Measurements from ENCODE around the gene WDFY4. TPM values are rescaled to one million over a fixed set of nuclear protein-coding genes. Genes with fewer than 3 reads are reported as not detected.

The WDFY4 gene
- total RNA-seq, 1 experiment from 2014 or later, result 0.22 TPM

DNA sequence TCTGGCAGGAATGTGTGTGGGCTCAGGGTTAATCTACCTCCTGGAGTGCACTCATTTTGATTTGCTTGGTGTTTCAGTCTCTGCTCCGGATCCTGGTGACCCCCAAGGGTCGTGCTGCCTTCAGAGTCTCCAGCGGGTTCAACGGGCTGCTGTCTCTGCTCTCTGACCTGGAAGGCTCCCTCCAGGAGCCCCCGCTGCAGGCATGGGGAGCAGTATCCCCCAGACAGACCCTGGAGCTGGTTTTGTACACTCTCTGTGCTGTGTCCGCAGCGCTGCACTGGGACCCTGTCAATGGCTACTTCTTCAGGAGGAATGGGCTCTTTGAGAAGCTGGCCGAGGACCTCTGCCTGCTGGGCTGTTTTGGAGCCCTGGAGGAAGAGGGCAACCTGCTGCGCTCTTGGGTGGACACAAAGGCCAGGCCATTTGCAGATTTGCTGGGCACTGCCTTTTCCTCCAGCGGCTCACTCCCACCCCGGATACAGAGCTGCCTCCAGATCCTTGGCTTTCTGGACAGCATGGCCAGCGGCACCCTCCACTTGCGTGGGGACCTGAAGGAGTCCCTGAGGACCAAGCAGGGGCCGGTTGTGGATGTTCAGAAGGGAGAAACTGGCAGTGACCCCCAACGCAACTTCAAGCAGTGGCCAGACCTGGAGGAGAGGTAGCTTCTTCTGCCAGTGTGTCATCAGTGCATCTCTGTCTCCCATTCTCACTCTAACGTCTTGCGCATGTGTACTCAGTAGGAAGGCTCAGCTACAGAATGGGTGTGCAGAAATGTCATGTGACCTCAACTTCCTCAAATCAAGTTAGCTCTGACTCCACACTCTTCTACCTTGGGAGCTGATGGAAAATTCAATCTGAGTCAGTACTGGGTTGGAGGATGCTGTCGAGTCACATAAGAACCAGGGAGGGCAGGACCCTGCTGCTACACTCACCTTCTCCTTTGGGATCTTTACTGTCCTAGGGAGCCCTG lies 58.5 kb downstream of the WDFY4 start:
- Histone ChIP-seq H3K4me2 (ENCODE audit: low read length) (no peak overlapping the region), H3K9ac (ENCODE audit: low read length) (no peak overlapping the region), H3K27ac (ENCODE audit: low read depth, low read length) (no peak overlapping the region), H3K4me1 (ENCODE audit: control insufficient read depth in 1 of 2, insufficient read depth in 2 of 2, low read length in 2 of 2) (no peaks in the 10 kb centered on the region), H3K27me3 (ENCODE audit: insufficient read depth, low read length) (peaks cover 27% of the 10 kb centered on the region), H3K4me3 (replicated peaks in 1 of 2; ENCODE audit: low read depth in 1 of 2, low read length in 2 of 2) (no peak overlapping the region), H2AFZ (ENCODE audit: low read depth, low read length, poor library complexity, severe bottlenecking) (no peak overlapping the region), H3K9me2 (ENCODE audit: insufficient read depth) (no peaks in the 10 kb centered on the region), H4K20me1 (ENCODE audit: insufficient read depth) (no peaks in the 10 kb centered on the region), H3K36me3 (ENCODE audit: control insufficient read depth in 1 of 2, insufficient read depth in 2 of 2, low read length in 2 of 2) (no peaks in the 10 kb centered on the region), H3K9me3 (ENCODE audit: control insufficient read depth in 1 of 2, insufficient read depth in 1 of 2, low read depth in 1 of 2, low read length in 2 of 2) (no peaks in the 10 kb centered on the region), H3K79me2 (ENCODE audit: insufficient read depth, low read length) (no peaks in the 10 kb centered on the region)
- intact Hi-C loops (cut with micrococcal nuclease), result no loop called here
- DNase-seq (ENCODE audit: low read depth, low spot score) (no peak), ATAC-seq (no peak)
- ChIA-PET CTCF (no interaction called here), RAD21 (ENCODE audit: low non-redundant PET in 1 of 2, low total read pairs in 2 of 2, uncharacterized antibody in 2 of 2, unreplicated experiment in 2 of 2) (no interaction called here), POLR2A (no interaction called here)
- no TSS peak for BruUV-seq (replicated peaks)
- TF ChIP-seq ZFX (IDR thresholded peaks at IDR 0.05) (no peak), YY1 (IDR thresholded peaks at IDR 0.05; ENCODE audit: extremely low read depth, insufficient replicate concordance, low read depth, low read length) (no peak), EZH2phosphoT487 (IDR thresholded peaks at IDR 0.05; ENCODE audit: borderline replicate concordance) (no peak), ELF1 (IDR thresholded peaks at IDR 0.05; ENCODE audit: borderline replicate concordance, low read depth) (no peak), EGR1 (IDR thresholded peaks at IDR 0.05; ENCODE audit: low read depth) (no peak), RAD21 (IDR thresholded peaks at IDR 0.05; ENCODE audit: low read depth) (no peak), EZH2 (IDR thresholded peaks at IDR 0.05) (no peak), SRF (IDR thresholded peaks at IDR 0.05; ENCODE audit: low read depth) (no peak), CEBPB (IDR thresholded peaks at IDR 0.05; ENCODE audit: low read depth) (no peak), SP1 (IDR thresholded peaks at IDR 0.05; ENCODE audit: low read depth) (no peak), JUND (IDR thresholded peaks at IDR 0.05) (no peak), POLR2AphosphoS5 (IDR thresholded peaks at IDR 0.05; ENCODE audit: low read depth, low read length) (no peak), ZNF274 (IDR thresholded peaks at IDR 0.05; ENCODE audit: low read depth, low read length) (no peak)
- TF ChIP-seq, protein P1, sequence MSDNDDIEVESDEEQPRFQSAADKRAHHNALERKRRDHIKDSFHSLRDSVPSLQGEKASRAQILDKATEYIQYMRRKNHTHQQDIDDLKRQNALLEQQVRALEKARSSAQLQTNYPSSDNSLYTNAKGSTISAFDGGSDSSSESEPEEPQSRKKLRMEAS (IDR thresholded peaks at IDR 0.05), result no peak
- TF ChIP-seq, protein P2, sequence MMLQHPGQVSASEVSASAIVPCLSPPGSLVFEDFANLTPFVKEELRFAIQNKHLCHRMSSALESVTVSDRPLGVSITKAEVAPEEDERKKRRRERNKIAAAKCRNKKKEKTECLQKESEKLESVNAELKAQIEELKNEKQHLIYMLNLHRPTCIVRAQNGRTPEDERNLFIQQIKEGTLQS (IDR thresholded peaks at IDR 0.05), result no peak
